Coronary artery (tissue), 2 donors: ENCODE results near the gene PLSCR1.
"Not testable (repeated sequence)": the region's sequence is repeated elsewhere in the genome, so short reads cannot be mapped to it uniquely, and the experiment has no call there.

Source experiments
- DNase-seq: peaks from one replicate; pipeline ENCODE4 v3.0.0-alpha.2; 2017; ENCODE audit warnings: low spot score
- H3K27ac ChIP-seq, 2 donors: fragments of 200-600 bp; sonication (generic); one replicate each; pipeline ENCODE4 v1.5.1; 2016 to 2019
- H3K4me3 ChIP-seq: fragments of 200-600 bp; sonication (generic); 2 replicates; pipeline ENCODE4 v1.5.1; 2016; ENCODE audit warnings: mild to moderate bottlenecking, moderate library complexity
- CTCF ChIP-seq: fragments of 200-600 bp; sonication (generic); IDR thresholded peaks from one replicate; pipeline ENCODE4 v1.5.1; 2019; ENCODE audit warnings: antibody characterized with exemption

Gene PLSCR1

GRCh38 chr3:146532406-146532805 is 12.0 kb downstream of the PLSCR1 start:
- no peak for DNase-seq
- TF ChIP-seq CTCF: no peak
- Histone ChIP-seq H3K27ac (no peak overlapping the region), H3K4me3 (no peak overlapping the region)

- TF ChIP-seq CTCF: no peak
- H3K27ac ChIP-seq: no peak overlapping the region
- DNase-seq: no peak
- no peak overlapping the region for H3K4me3 ChIP-seq
Measured at GRCh38 chr3:146530609-146531008, 13.8 kb downstream of the PLSCR1 start.

DNA sequence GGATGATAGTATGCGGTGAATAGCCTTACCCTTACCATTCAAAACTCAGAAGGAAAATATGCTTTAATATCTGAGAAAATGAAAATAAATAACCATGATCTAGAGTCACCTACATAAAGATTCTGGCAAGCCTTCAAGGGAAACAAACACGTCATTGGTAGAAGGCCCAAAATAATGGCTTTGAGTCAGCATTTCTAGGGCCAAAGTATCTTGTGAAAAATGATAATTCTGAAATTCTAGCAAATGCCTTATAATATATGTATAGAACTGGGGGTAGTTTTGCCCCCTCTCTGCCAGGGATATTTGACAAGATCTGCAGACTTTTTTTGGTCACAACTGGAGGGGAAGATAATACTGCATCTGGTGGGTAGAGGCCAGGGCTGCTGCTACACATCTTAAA is 15.4 kb downstream of the PLSCR1 start:
- no peak for DNase-seq
- Histone ChIP-seq H3K27ac (no peak overlapping the region), H3K4me3 (no peak overlapping the region)
- TF ChIP-seq CTCF: no peak

DNA sequence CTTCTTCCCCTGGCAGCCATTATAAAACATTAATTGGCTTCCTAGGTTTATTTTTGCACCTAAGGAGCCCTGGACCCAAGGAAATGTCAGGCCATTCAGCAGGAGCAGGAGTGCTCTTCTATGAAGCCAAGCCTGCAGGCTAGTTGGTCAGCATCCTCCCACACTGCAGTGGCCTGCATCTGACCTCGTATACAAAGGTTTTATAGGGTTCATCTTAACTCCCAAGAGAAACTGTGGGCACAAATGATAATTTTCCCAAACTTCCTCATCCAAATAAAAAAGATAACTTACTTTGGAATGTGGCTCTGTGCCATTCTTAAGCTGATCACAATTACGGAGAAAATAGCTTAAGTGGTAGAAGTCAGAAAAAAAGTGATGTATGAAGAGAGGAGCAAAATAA is 19.4 kb downstream of the PLSCR1 start:
- Histone ChIP-seq H3K27ac (no peak overlapping the region), H3K4me3 (no peak overlapping the region)
- DNase-seq: no peak
- no peak for TF ChIP-seq CTCF

DNA sequence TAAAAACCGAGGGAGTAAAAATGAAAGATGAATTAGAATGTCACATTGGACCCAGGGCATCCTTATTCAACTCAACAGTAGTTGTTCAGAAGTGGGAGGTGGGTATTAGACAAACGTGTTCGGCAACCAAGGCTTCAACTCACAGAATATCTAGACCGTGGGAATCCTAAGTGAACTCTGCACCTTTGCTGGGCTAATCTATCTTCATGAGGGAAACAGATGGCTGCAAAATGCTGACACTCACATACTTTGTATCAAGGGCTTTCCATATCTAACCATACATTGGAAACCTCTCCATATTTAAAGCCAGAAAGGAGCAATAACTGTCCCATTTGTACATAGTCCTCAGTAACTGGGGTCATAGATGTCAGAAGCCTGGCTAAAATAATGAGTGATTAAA is 20.9 kb downstream of the PLSCR1 start:
- Histone ChIP-seq H3K4me3 (no peak overlapping the region), H3K27ac (no peak overlapping the region)
- no peak for TF ChIP-seq CTCF
- DNase-seq: no peak

DNA sequence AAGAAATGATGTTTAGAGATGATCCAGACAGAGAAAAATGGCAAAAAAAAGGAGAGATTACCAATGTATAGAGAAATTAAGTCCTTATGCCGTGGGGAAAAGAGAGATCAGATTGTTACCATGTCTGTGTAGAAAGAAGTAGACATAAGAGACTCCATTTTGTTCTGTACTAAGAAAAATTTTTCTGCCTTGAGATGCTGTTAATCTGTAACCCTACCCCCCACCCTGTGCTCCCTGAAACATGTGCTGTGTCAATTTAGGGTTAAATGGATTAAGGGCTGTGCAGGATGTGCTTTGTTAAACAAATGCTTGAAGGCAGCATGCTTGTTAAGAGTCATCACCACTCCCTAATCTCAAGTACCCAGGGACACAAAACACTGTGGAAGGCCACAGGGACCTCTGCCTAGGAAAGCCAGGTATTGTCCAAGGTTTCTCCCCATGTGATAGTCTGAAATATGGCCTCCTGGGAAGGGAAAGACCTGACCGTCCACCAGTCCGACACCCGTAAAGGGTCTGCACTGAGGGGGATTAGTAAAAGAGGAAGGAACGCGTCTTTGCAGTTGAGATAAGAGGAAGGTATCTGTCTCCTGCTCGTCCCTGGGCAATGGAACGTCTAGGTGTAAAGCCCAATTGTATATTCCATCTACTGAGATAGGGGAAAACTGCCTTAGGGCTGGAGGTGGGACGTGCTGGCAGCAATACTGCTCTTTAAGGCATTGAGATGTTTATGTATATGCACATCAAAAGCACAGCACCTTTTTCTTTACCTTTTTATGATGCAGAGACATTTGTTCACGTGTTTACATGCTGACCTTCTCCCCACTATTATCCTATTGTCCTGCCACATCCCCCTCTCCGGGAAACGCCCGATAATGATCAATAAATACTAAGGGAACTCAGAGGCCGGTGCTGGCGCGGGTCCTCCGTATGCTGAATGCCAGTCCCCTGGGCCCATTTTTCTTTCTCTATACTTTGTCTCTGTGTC is 21.9 kb downstream of the PLSCR1 start:
- DNase-seq, H3K27ac ChIP-seq, H3K4me3 ChIP-seq: not testable (repeated sequence)

- no peak for TF ChIP-seq CTCF
Measured at GRCh38 chr3:146521394-146521793, 23.0 kb downstream of the PLSCR1 start.

More at GRCh38 chr3:146521394-146521793, 23.0 kb downstream of the PLSCR1 start:
- Histone ChIP-seq H3K4me3 (no peak overlapping the region), H3K27ac (no peak overlapping the region)
- no peak for DNase-seq
